HepG2 (cell line): ENCODE results near the gene DCAF7. TPM values are rescaled to one million over a fixed set of nuclear protein-coding genes. Genes with fewer than 3 reads are reported as not detected.
A peak's percentile ranks its signal among the peaks of the same experiment; 100 is the strongest.

Experiments
- CBFB ChIP-seq: sonication (generic); formaldehyde crosslinking; IDR thresholded peaks from 2 replicates; pipeline ENCODE4 v1.4.0; 2020; ENCODE audit warnings: missing genetic modification reagents
- DNMT3B ChIP-seq: conservative IDR thresholded peaks from 2 replicates; pipeline ENCODE4 v1.6.1; 2016; ENCODE audit warnings: missing biosample characterization, control low read depth
- GABPA ChIP-seq, 2 experiments: IDR thresholded peaks; 2 replicates each; pipeline ENCODE4 v1.6.1; 2011 to 2016; ENCODE audit warnings: low read depth in 2 of 2, low read length in 1 of 2, missing biosample characterization in 1 of 2, missing genetic modification characterization in 1 of 2
- GTF3A ChIP-seq: sonication (generic); formaldehyde crosslinking; conservative IDR thresholded peaks from 2 replicates; pipeline ENCODE4 v1.4.0; 2020; ENCODE audit warnings: mild to moderate bottlenecking, missing genetic modification reagents
- HMGA1 ChIP-seq: sonication (generic); formaldehyde crosslinking; conservative IDR thresholded peaks from 2 replicates; pipeline ENCODE4 v1.4.0; 2020; ENCODE audit warnings: missing genetic modification reagents
- HNRNPLL ChIP-seq: fragments of 200-400 bp; formaldehyde crosslinking; IDR thresholded peaks from 2 replicates; pipeline ENCODE4 v1.6.1; 2017; ENCODE audit warnings: mild to moderate bottlenecking, low read depth, low read length; ENCODE audit not compliant: poor library complexity, severe bottlenecking
- KMT2B ChIP-seq: IDR thresholded peaks from 2 replicates; pipeline ENCODE4 v1.6.1; 2016; ENCODE audit warnings: missing genetic modification reagents, missing compliant biosample characterization
- NR2F1 ChIP-seq, 2 experiments: fragments of 450-650 bp in 1 of 2; formaldehyde crosslinking in 1 of 2; IDR thresholded peaks; 2 replicates each; pipeline versions ENCODE4 v1.5.0 to v1.6.1; 2016 to 2020; ENCODE audit warnings: mild to moderate bottlenecking in 1 of 2, missing compliant biosample characterization in 1 of 2, missing genetic modification reagents in 1 of 2, moderate library complexity in 1 of 2
- PHF20 ChIP-seq: sonication (generic); formaldehyde crosslinking; IDR thresholded peaks from 2 replicates; pipeline ENCODE4 v1.5.0; 2020; ENCODE audit warnings: mild to moderate bottlenecking, missing genetic modification reagents
- RARA ChIP-seq: IDR thresholded peaks from 2 replicates; pipeline ENCODE4 v1.6.1; 2016; ENCODE audit warnings: missing genetic modification reagents, missing compliant biosample characterization
- SAFB2 ChIP-seq: sonication (generic); formaldehyde crosslinking; IDR thresholded peaks from 2 replicates; pipeline ENCODE4 v1.5.1; 2020; ENCODE audit warnings: missing genetic modification reagents, low read depth, mild to moderate bottlenecking, borderline replicate concordance
- ZMYM2 ChIP-seq: sonication (generic); formaldehyde crosslinking; IDR thresholded peaks from 2 replicates; pipeline ENCODE4 v1.8.0; 2022; ENCODE audit warnings: mild to moderate bottlenecking, missing genetic modification reagents
- ZNF30 ChIP-seq: sonication (generic); formaldehyde crosslinking; IDR thresholded peaks from 2 replicates; pipeline ENCODE4 v1.5.0; 2020; ENCODE audit warnings: mild to moderate bottlenecking, missing genetic modification reagents
- ZNF616 ChIP-seq: sonication (generic); formaldehyde crosslinking; IDR thresholded peaks from 2 replicates; pipeline ENCODE4 v1.5.0; 2020; ENCODE audit warnings: low read depth, mild to moderate bottlenecking, missing genetic modification reagents
- ZNF660 ChIP-seq: sonication (generic); formaldehyde crosslinking; IDR thresholded peaks from 2 replicates; pipeline ENCODE4 v1.5.1; 2020; ENCODE audit warnings: mild to moderate bottlenecking, low read depth, missing genetic modification reagents, borderline replicate concordance
- ZNF749 ChIP-seq: sonication (generic); formaldehyde crosslinking; IDR thresholded peaks from 2 replicates; pipeline ENCODE4 v1.8.0; 2022; ENCODE audit warnings: mild to moderate bottlenecking, missing genetic modification reagents, moderate library complexity, borderline replicate concordance
- ZNF761 ChIP-seq: sonication (generic); formaldehyde crosslinking; conservative IDR thresholded peaks from 2 replicates; pipeline ENCODE4 v1.4.0; 2020; ENCODE audit warnings: mild to moderate bottlenecking, missing genetic modification reagents
- ZZZ3 ChIP-seq: sonication (generic); formaldehyde crosslinking; IDR thresholded peaks from 2 replicates; pipeline ENCODE4 v1.4.0; 2020; ENCODE audit warnings: missing genetic modification reagents, mild to moderate bottlenecking, borderline replicate concordance
- polyA plus RNA-seq, 8 experiments: library from polyadenylated mRNA; depleted of rRNA in 3 of 8; stranded (reverse) in 7 of 8; unstranded in 1 of 8; fragments of >200 nt; fragmentation: Illumina TruSeq in 4 of 8; extraction: Trizol in 4 of 8; gene quantifications; 2 replicates each; pipeline versions ENCODE4 v1.2.1 to v1.2.3, GENCODE V29; 2011 to 2016; ENCODE audit warnings: low read depth in 4 of 8, missing spikeins in 1 of 8, mixed read lengths in 1 of 8; ENCODE audit not compliant: insufficient read depth in 1 of 8
- total RNA-seq, 5 experiments: library from RNA; depleted of rRNA; stranded (reverse); fragments of >200 nt; fragmentation: Illumina TruSeq; extraction: Trizol; gene quantifications; 2 replicates each; pipeline ENCODE4 v1.2.3, GENCODE V29; 2016; ENCODE audit warnings: low read depth in 1 of 5
- TF ChIP-seq, protein P1 (sequence below): sonication (generic); formaldehyde crosslinking; IDR thresholded peaks from 2 replicates; pipeline ENCODE4 v1.4.0; 2020; ENCODE audit warnings: missing genetic modification reagents, borderline replicate concordance
- TF ChIP-seq, protein P2 (sequence below): sonication (generic); formaldehyde crosslinking; IDR thresholded peaks from 2 replicates; pipeline ENCODE4 v1.5.0; 2020; ENCODE audit warnings: missing genetic modification reagents
- TF ChIP-seq, protein P3 (sequence below): fragments of 450-650 bp; IDR thresholded peaks from 2 replicates; pipeline ENCODE4 v1.6.1; 2016

The DCAF7 gene
- total and polyA plus RNA-seq, 2 of the 13 experiments (the other 11 are each of a cell fraction or from before 2014, with no cell fraction given) = 55.2 to 73.4 TPM

DNA sequence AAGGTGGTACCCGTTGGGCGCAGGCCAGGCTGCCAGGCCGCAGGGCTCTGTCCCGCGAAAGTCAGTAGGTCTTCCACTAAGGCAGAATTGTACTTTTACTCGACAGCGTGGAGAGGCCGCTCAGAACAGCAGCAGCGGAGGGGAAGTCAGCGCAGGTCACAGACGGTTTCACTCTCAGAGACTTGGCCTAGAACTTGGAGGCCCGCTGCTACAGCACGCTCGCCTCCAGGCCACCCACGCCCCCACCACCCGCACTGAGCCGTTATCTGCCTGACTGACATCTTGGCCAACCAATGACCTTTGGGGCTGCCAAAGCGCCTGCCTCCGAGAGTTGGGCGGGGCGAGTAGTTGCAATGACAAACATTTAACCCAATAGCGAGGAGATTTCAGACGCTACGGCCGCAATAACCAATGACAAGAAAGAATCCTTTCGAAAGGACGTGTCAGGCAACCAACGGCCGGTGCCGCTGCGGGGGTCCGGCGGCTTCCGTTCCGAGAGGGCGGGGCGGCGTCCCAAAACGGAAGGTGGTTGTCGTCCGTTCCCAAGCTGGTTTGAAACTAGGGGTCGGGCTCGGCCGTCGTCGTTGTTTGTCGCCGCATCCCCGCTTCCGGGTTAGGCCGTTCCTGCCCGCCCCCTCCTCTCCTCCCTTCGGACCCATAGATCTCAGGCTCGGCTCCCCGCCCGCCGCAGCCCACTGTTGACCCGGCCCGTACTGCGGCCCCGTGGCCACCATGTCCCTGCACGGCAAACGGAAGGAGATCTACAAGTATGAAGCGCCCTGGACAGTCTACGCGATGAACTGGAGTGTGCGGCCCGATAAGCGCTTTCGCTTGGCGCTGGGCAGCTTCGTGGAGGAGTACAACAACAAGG, at the start of gene DCAF7 (continued):
- TF ChIP-seq SAFB2 (CRISPR knock-in tag) = peak; percentile 81
- TF ChIP-seq ZMYM2 (CRISPR knock-in tag) = peak; percentile 76; the same call in 1 of the 2 replicates
- peak; percentile 62; the same call in 1 of the 2 replicates for TF ChIP-seq ZZZ3 (CRISPR knock-in tag)
- TF ChIP-seq NR2F1 (CRISPR knock-in tag; IDR thresholded peaks at IDR 0.05) = peak in 1 of 2 experiments; percentile 24; a peak in 1 of 4 replicates
- TF ChIP-seq RARA (CRISPR knock-in tag) = peak; percentile 80
- peak; percentile 84 for TF ChIP-seq PHF20
- TF ChIP-seq, protein P1, sequence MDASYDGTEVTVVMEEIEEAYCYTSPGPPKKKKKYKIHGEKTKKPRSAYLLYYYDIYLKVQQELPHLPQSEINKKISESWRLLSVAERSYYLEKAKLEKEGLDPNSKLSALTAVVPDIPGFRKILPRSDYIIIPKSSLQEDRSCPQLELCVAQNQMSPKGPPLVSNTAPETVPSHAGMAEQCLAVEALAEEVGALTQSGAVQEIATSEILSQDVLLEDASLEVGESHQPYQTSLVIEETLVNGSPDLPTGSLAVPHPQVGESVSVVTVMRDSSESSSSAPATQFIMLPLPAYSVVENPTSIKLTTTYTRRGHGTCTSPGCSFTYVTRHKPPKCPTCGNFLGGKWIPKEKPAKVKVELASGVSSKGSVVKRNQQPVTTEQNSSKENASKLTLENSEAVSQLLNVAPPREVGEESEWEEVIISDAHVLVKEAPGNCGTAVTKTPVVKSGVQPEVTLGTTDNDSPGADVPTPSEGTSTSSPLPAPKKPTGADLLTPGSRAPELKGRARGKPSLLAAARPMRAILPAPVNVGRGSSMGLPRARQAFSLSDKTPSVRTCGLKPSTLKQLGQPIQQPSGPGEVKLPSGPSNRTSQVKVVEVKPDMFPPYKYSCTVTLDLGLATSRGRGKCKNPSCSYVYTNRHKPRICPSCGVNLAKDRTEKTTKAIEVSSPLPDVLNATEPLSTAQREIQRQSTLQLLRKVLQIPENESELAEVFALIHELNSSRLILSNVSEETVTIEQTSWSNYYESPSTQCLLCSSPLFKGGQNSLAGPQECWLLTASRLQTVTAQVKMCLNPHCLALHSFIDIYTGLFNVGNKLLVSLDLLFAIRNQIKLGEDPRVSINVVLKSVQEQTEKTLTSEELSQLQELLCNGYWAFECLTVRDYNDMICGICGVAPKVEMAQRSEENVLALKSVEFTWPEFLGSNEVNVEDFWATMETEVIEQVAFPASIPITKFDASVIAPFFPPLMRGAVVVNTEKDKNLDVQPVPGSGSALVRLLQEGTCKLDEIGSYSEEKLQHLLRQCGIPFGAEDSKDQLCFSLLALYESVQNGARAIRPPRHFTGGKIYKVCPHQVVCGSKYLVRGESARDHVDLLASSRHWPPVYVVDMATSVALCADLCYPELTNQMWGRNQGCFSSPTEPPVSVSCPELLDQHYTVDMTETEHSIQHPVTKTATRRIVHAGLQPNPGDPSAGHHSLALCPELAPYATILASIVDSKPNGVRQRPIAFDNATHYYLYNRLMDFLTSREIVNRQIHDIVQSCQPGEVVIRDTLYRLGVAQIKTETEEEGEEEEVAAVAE = peak; percentile 38
- peak; percentile 50; the same call in 1 of the 2 replicates for TF ChIP-seq CBFB (CRISPR knock-in tag)
- TF ChIP-seq, protein P2, sequence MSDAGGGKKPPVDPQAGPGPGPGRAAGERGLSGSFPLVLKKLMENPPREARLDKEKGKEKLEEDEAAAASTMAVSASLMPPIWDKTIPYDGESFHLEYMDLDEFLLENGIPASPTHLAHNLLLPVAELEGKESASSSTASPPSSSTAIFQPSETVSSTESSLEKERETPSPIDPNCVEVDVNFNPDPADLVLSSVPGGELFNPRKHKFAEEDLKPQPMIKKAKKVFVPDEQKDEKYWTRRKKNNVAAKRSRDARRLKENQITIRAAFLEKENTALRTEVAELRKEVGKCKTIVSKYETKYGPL = peak; percentile 66; the same call in 1 of the 2 replicates
- TF ChIP-seq ZNF30 (CRISPR knock-in tag) = 0 out of 2 replicates have a peak, but pooled peaks have one; percentile 14
- no peak for TF ChIP-seq ZNF660 (CRISPR knock-in tag)
- TF ChIP-seq ZNF749 (CRISPR knock-in tag) = 0 out of 2 replicates have a peak, but pooled peaks have one; percentile 48
- peak; percentile 65; the same call in 1 of the 2 replicates for TF ChIP-seq KMT2B (CRISPR knock-in tag)
- TF ChIP-seq ZNF761 (CRISPR knock-in tag) = peak; percentile 85
- no peak for TF ChIP-seq HMGA1 (CRISPR knock-in tag)
- TF ChIP-seq, protein P3, sequence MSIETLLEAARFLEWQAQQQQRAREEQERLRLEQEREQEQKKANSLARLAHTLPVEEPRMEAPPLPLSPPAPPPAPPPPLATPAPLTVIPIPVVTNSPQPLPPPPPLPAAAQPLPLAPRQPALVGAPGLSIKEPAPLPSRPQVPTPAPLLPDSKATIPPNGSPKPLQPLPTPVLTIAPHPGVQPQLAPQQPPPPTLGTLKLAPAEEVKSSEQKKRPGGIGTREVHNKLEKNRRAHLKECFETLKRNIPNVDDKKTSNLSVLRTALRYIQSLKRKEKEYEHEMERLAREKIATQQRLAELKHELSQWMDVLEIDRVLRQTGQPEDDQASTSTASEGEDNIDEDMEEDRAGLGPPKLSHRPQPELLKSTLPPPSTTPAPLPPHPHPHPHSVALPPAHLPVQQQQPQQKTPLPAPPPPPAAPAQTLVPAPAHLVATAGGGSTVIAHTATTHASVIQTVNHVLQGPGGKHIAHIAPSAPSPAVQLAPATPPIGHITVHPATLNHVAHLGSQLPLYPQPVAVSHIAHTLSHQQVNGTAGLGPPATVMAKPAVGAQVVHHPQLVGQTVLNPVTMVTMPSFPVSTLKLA = peak; percentile 51; the same call in 1 of the 2 replicates
- peak; percentile 84; the same call in 1 of the 2 replicates for TF ChIP-seq GTF3A (CRISPR knock-in tag)
- TF ChIP-seq HNRNPLL = peak; percentile 84
- TF ChIP-seq ZNF616 (CRISPR knock-in tag) = peak; percentile 57
- no peak for TF ChIP-seq DNMT3B (CRISPR knock-in tag)
- peak; percentile 98 for TF ChIP-seq GABPA (IDR thresholded peaks at IDR 0.05; ENCODE audit: low read depth, low read length)
- peak; percentile 98 for TF ChIP-seq GABPA (CRISPR knock-in tag; IDR thresholded peaks at IDR 0.05; ENCODE audit: low read depth)
